DOHH2 (cell line): ENCODE measurements around the gene RTL5.

Experiments
- CTCF ChIP-seq: fragments of 200-600 bp; sonication (generic); IDR thresholded peaks from one replicate; pipeline ENCODE4 v1.5.1; 2014; ENCODE audit warnings: antibody characterized with exemption, mild to moderate bottlenecking, low read depth, low read length; ENCODE audit not compliant: poor library complexity, severe bottlenecking
- EZH2phosphoT487 ChIP-seq: fragments of 200-600 bp; sonication (generic); IDR thresholded peaks from 2 replicates; pipeline ENCODE4 v1.6.1; 2017; ENCODE audit warnings: borderline replicate concordance, mild to moderate bottlenecking, antibody characterized with exemption, low read length, moderate library complexity, mixed read lengths

DNA sequence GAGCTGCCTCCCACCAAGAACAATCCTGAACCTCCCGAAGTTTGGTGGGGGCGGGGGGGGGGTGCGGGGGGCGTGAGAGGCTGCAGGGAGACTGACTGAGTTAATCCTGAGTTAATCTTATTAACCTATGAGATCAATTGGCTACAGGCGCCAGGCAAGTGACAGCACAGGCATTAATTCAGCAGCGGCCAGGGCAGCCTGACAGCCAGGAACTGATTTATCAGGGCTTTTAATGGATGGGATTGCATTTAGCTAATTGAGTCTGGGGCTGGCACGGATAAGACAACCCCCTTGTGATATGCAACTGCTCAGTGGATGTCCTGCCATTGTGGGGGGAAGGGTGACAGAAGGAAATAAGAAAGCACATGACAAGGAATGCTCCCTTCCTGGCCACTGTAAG is 16.3 kb downstream of the RTL5 start:
- no peak for TF ChIP-seq CTCF
- no peak for TF ChIP-seq EZH2phosphoT487
